D721Med (cell line): ENCODE measurements around the gene MED12L.
"Not testable (repeated sequence)": the region's sequence is repeated elsewhere in the genome, so short reads cannot be mapped to it uniquely, and the experiment has no call there.

Experiments
- DNase-seq: peaks from one replicate; pipeline ENCODE4 v3.0.0; 2011; ENCODE audit warnings: low spot score; ENCODE audit not compliant: insufficient read length
- FAIRE-seq: peaks from 2 replicates; lab custom pipeline; 2011; peaks lifted over from hg19 to GRCh38; lab: Jason Lieb, UNC
- TF ChIP-seq, protein P1 (sequence below): IDR thresholded peaks from 2 replicates; pipeline ENCODE4 v1.5.1; 2012; ENCODE audit warnings: mild to moderate bottlenecking, control low read depth; ENCODE audit not compliant: insufficient read depth; ENCODE audit errors: missing control alignments

The MED12L gene

DNA sequence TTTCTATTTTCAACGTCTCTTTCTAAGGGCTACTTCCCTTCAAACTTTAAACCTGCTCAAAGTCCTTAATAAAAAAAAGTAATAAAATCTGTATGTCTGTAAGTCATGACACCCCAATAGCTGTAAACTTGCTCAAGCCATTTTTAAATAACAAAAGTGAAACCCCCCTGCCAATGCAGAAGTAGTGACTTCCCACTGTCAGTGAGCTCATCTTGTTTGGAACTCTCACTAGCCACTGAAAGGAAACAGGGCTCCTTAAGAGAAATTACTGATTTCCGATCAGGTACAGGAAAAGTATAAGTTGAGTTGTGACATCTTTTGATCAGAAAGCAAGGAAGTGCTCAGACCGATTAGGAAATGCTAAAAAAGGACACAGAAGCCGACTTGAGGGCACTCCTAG lies 145.2 kb downstream of the MED12L start:
- TF ChIP-seq, protein P1, sequence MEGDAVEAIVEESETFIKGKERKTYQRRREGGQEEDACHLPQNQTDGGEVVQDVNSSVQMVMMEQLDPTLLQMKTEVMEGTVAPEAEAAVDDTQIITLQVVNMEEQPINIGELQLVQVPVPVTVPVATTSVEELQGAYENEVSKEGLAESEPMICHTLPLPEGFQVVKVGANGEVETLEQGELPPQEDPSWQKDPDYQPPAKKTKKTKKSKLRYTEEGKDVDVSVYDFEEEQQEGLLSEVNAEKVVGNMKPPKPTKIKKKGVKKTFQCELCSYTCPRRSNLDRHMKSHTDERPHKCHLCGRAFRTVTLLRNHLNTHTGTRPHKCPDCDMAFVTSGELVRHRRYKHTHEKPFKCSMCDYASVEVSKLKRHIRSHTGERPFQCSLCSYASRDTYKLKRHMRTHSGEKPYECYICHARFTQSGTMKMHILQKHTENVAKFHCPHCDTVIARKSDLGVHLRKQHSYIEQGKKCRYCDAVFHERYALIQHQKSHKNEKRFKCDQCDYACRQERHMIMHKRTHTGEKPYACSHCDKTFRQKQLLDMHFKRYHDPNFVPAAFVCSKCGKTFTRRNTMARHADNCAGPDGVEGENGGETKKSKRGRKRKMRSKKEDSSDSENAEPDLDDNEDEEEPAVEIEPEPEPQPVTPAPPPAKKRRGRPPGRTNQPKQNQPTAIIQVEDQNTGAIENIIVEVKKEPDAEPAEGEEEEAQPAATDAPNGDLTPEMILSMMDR, result no peak
- DNase-seq (no peak), FAIRE-seq (no peak)

GRCh38 chr3:151232403-151232802 lies 146.9 kb downstream of the MED12L start:
- not testable (repeated sequence) for FAIRE-seq, DNase-seq

DNA sequence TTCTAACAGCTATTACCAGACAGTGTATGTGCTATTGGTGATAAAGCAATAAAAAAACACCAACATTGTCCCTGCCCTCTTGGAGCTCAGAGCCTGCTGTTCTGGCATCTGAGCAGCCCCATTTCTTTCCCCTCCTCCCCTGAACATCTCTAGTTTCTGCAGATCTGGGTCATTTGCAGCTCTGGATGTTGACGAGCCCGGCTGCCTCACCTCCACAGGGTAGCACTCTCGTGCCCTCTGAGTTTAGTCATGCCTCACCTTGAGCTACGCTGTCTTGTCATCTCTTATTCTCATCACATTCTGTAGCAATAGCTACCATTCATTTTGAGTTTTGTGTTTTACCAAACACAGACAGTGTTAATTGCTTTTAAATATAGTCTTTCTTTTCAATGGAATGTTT lies 147.5 kb downstream of the MED12L start:
- DNase-seq (no peak), FAIRE-seq (no peak)
- TF ChIP-seq, protein P1, result no peak

DNA sequence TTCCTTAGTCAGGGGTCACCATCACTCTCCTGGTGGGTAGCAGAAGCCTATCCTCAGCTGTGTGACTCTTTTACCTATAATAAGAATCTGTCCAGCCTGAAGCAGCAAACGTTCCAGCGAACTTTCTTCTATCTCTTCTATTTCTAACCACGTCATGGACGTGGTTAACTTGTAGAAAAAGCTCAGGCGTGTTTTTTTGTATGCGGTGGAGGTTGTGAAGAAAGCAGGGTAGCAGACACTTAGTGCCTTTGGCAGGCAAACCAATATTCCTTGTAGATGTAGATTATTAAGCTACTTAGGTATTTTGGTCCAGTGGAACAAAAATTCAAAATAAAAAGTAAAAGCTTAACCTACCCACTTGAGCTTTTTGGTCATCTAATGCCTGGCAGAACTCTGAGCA lies 149.4 kb downstream of the MED12L start:
- TF ChIP-seq, protein P1, result no peak
- DNase-seq (no peak), FAIRE-seq (no peak)

- TF ChIP-seq, protein P1, result no peak
- no peak for FAIRE-seq
- no peak for DNase-seq
Measured at GRCh38 chr3:151236316-151236715, 150.9 kb downstream of the MED12L start.

- no peak for DNase-seq
- TF ChIP-seq, protein P1, result no peak
- no peak for FAIRE-seq
Measured at GRCh38 chr3:151236736-151237135, 151.3 kb downstream of the MED12L start.

DNA sequence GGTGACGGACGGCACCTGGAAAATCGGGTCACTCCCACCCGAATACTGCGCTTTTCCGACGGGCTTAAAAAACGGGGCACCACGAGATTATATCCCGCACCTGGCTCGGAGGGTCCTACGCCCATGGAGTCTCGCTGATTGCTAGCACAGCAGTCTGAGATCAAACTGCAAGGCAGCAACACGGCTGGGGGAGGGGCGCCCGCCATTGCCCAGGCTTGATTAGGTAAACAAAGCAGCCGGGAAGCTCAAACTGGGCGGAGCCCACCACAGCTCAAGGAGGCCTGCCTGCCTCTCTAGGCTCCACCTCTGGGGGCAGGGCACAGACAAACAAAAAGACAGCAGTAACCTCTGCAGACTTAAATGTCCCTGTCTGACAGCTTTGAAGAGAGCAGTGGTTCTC lies 156.5 kb downstream of the MED12L start:
- FAIRE-seq, DNase-seq: not testable (repeated sequence)

DNA sequence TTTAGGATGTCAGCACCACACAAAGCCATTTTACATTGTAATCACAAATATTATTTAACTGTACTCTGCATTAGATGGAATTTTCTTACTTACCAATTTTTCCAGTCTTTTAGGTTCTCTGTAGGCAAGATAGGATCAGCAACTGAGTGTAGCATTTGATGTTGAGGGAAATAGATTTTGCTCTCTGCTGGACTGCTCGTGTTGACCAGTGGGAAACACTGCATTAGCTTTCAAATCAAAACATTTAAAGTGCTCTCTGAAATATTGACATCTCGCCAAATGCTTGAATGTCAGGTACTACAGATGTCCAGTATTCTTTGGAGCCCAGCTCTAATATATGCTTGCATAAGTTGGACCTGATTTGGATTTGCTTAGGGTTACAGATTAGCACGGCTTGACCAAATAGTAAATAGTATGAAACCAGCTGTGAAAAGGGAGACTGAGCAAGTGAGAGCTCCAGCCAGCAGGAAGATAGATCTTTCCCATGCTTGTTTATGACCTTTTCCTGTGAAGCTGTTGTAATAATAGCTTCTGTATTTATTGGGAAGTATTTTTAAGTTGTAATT lies 163.4 kb downstream of the MED12L start:
- DNase-seq, result no peak
- no peak for FAIRE-seq
- TF ChIP-seq, protein P1, result no peak
